Jurkat, Clone E6-1 (cell line): ENCODE data around the gene CLIC5.

ENCODE experiments used
- DNase-seq: peaks from one replicate; pipeline ENCODE4 v3.0.0-alpha.2; 2011; ENCODE audit warnings: low read depth, low spot score
- H3K4me3 ChIP-seq: 2 replicates; pipeline ENCODE4 v1.5.1; 2011; ENCODE audit warnings: mild to moderate bottlenecking, low read length, control low read depth, moderate library complexity

Gene CLIC5

DNA sequence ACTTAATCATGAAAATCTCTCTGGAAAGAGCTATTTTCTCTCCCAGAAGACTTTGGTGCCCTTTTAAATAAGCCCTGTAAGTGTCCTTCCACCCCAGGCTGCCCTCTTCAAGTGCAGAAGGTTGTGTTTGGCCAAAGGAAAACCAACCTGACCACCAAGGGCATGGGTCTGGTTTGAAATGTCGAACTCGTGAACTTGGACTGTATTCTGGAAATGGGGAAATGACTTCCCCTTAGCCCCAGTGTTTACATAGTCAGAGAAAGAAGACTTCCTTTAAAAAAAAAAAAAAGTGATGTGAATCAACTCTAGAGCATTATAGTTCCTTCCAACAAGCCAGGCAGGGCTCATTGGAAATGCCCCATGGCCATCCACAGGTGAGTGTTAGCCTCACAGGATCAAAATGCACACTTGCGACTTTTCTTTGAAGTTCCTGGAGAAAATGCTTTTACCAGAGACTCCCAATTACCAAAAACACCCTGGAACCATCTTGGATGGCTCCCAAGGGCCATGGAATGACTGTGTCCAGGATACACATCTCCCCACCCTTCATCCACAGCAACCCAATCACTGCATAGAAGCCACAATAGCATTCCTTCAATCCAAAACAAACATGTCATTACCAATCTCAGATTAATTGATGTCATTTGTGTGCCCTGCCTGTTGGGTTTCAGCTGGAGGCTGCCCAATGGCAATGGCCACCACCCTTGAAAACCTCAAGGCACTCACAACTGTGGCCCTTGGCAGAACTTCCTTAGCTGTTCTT, 133.8 kb downstream of the CLIC5 start:
- H3K4me3 ChIP-seq = no peak overlapping the region
- DNase-seq = no peak

DNA sequence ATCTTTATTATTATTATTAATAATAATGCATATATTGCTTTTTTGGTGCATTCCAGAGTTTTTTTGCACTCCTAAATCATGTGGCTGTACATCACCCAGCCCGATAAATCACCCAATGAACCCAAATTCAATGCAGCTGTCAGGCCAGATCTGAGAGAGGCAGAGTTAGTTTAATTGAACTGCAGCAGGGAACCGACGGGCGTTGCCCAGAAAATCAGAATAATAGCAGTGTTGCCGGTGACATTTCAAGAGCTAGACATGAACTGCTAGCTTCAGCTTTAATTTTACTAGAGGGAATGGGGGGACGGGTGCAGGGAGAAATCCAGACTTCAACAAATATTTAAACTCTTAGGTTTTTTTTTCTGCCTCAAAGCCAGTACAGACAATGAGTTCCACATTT, 135.0 kb downstream of the CLIC5 start:
- DNase-seq = no peak
- no peak overlapping the region for H3K4me3 ChIP-seq

DNA sequence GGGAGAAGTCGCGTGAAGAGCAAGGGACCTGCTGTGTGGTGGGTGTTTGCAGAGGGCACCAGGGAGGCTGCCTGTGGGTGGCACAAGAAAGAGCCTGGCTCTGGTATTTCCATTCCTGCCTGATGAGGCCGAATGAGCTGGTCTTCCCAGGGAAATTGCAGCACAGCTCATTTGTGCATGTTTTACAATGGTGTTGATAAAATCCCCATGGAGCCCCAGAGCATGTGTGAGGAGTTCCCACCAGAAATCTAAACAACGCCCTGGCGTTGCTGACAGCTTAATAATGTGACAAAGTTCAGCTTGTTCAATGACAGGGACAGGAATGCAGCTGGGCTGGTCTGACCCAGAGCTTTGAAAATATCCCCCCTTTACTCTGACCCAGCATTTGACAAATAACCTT, 135.5 kb downstream of the CLIC5 start:
- H3K4me3 ChIP-seq = no peak overlapping the region
- no peak for DNase-seq

DNA sequence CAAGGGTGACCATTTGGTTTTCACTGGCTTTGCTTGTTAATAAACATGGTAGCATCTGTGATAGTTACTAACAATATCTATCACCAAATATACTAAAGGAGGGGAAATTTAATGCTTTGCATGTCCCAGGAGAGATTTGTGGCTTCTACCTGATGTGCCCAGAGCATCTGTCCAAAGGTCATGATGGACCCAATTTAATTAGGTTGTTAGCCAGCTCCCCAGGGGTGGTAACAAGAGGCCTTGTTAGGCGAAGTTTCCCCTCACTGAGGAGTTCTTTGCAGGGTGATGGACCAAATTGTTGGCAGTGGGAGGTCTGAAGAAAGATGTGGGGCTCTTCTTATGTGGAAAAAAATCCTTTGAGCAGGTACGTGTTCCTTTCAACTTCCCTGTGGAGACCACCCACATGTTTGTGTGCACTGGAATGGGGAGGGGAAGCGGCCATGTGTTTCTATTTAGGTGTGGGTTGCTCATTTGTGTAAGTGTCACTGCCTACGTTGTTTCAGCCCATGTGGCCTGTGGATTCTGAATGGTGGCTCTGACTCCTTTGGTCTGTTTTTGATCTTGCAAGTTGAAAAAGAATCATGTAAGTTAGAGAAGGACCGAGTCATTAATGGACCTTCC, 137.6 kb downstream of the CLIC5 start:
- DNase-seq = no peak
- H3K4me3 ChIP-seq = no peak overlapping the region

DNA sequence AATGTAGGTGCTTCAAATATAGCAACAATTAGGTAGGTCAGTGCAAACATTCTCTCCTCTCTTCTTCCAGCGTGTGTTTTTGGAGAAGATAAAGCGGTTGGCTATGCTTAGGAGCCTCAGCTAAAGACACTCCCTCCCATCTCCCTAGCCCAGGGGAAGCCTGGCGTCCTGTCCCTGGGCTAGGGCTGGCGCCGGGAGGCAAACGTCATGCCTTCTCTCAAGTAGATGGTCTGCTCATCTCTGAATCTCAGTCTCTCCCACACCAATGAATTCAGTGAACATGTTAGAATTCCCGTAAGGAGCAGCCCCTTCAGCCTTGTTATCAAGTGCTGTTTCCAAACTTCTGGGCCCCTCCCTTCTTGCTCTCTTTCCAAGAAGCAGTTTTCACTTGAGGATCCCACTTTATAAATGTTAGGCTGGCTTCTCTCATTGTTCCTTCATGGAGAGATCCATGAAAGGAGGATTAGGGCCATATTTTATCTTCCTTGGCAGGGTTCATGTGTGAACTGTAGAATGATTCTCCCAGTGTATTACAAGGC, 142.8 kb downstream of the CLIC5 start:
- H3K4me3 ChIP-seq = no peak overlapping the region

DNA sequence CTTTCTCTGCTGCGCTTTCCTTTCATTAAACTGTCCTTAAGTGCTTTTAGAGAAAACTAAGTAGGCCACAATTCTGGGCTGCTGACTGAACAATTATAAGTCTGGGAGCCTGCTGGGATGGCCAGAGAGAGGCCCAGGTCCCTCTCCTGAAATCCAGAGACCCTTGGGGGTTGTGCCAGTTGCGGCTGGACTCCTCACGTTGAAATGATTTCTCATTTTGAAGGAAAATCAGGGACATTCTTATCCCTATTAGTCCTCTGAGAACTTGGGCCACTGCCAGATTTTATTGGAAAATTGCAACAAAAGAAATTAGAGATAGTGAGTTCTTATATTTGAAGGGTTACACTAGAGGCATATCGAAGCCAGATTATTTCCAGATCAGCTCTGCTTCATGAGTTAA, 145.1 kb downstream of the CLIC5 start:
- no peak overlapping the region for H3K4me3 ChIP-seq
- no peak for DNase-seq

More for the DNA sequence above, 142.8 kb downstream of the CLIC5 start:
- no peak for DNase-seq

DNA sequence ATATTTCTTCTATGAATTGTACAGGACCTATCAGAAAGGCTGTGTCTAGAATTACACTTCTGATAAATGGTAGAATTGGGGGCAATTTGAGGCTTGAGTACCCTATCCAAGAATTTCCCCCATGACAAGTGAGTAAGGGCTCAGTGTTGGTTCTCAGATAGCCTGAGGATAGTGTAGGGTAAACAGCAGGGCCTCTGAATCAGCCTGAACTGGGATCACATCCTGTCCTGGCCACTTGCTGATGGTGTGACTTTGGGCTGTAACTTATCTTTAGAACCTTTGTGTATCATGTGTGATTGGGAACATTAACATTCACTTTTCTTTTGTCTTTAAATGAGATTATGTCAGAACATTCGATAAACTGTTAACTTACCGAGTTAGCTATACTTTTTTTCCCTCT, 151.0 kb downstream of the CLIC5 start:
- no peak for DNase-seq
- H3K4me3 ChIP-seq = no peak overlapping the region

DNA sequence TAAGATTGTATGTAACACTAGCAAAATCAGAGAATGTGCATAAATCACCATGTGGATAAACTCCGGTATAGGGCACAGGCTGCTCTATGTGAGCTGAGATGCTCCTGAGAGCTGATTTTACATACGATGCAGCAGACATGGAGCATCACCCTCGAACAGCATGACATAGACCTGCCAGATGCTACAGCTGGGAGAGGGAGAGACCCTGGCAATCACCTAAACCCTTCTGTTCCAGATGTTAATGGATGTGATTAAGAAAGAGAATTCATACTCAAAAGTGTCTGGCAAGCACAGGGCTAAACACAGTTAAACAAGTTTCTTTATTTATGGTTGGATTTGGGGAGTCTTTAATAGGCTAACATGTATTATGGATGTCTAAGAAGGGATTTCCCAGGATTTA, 157.0 kb downstream of the CLIC5 start:
- DNase-seq = no peak
- H3K4me3 ChIP-seq = no peak overlapping the region

DNA sequence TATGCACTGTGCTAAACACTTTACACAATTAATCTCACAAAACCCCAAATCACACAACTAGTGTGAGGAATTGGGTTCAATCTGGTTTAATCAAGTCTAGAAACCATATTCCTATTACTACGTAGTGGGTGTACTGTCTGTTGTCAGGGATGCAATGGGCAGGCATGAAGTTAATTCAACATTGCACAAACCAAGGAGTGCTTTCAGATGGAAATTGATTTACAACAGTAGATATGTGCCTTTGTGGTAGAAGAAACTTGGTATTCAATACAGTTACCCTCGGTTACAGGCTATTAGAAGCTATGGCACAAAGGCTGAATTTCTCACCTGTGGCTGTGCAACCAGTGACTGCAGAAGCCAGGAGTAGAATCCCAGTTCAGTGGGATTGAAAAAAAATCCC, 157.8 kb downstream of the CLIC5 start:
- DNase-seq = no peak
- no peak overlapping the region for H3K4me3 ChIP-seq

DNA sequence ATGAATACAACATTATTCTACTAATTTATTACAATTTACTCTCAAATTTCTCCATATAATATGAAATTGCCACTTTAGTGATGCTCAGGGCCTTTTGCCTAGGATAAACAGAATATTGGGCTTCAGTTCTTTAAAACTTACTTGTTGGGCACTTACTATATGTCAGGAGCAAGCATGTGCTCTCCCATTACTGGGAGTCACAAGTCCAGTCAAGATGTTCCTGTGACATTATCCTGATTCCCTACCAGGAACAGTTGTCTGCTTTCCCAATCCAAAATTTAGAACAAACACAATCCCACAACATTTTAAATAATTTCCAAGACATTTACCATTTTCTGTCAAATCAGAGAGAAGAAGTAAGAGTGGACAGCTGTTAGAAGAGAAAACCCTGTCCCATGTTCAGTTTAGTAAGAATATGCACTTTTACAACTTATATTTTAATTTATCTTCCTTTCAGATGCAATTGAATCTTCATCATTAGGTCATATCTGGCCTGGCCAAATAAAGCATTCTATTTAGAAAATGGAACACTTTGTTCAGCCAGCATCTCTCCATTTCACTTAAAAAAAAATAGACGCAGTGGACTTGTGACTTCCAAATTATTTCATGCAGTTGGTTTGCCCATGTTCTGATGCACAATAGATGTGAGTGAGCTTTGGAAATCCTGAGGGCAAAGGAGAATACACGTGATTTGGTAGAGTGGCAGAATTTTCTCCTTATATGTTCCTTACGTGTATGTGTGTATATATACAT, 159.8 kb downstream of the CLIC5 start:
- no peak for DNase-seq
- no peak overlapping the region for H3K4me3 ChIP-seq

DNA sequence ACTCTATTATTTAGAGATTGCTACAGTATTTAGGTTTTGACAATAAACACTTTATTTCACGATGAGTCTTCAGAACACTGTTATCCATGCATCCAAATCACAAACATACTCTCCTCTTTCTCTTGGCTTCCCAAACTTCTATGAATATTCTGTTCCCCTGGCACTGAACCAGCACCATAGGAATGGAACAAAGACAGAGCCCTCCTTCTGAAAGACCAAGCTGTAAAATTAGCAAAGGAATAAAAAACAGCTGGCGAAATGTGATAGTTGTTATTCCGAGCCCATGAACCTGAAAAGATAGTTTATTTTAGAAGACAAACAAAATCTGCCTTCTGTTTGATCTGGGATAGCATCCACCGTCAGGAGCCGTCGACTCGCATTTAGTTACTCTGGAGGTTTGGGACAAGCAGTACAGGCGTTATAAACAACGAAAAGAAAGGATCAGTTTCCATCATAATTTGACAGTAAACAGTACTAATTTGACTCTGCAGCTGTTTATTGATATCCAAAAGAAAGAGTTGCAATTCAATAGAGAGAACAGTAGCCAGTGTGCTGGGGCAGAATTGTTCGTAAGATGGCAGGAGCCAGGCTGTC, 161.4 kb downstream of the CLIC5 start:
- DNase-seq = no peak

DNA sequence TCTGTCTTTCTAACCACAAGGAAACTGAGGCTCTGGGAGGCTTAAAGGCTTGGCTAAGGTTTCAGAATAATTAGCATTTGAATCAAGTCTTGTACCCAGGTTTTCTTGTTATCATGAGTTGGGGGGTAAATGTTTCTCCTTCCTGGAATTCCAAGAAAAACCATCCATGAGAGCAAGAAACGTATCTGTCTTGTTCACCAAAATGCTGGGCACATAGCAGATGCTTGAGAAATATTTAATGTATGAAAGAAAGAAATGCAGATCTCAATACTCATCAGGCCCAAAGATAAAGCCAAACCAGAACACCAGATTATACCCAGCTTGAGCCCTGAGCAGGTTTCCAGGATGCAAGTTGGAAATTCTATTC, 164.6 kb downstream of the CLIC5 start:
- DNase-seq = no peak
- no peak overlapping the region for H3K4me3 ChIP-seq

More for the DNA sequence above, 161.4 kb downstream of the CLIC5 start:
- H3K4me3 ChIP-seq = no peak overlapping the region

DNA sequence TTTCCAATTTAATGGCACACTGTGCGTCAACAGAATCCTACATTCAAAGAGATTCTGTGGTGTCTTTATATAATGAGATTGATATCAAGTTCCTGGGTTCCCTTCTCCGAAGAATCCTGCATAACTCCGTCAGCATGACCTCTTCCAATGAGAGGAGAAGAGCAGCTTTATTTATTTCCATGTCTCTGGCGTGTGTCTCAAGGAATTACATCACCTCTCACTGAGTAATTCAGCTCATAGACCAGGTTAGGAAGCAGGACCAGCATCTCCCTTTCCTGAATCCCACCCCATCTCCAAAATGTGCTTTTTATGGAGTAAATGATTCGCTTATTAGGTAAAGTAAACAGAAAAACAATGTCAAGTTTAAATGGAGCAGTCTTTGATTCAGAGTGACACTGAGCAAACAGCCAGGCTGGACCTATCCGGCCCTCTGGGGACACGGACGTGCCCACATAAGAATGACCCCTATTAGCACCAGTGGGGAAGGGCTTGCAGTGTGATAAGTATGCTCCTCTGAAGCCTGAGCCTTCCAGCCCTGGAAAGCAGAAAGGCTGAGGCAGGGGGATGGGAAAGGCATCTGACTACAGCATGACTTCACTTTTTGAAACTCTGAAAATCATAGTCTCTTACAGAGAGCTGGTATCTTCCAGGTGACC, 165.2 kb downstream of the CLIC5 start:
- DNase-seq = no peak
- H3K4me3 ChIP-seq = no peak overlapping the region

DNA sequence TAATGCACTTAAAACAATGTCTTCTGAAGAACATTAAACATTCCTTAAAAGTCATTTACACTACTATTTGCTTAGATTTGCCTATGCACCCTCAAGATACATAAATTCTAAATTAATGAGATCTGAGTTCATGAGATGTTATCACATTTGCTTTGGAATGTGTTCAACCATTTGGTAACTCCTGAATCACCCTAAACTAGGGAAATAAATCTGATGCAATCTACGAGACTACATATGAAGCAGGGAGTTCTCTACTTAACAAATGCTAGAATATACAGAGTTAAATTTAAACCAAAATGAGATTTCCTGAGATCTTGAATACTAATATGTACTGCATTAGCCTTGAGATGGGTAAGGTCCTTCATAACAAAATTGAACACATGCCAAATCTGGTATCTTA, 170.1 kb downstream of the CLIC5 start:
- no peak overlapping the region for H3K4me3 ChIP-seq
- DNase-seq = no peak

DNA sequence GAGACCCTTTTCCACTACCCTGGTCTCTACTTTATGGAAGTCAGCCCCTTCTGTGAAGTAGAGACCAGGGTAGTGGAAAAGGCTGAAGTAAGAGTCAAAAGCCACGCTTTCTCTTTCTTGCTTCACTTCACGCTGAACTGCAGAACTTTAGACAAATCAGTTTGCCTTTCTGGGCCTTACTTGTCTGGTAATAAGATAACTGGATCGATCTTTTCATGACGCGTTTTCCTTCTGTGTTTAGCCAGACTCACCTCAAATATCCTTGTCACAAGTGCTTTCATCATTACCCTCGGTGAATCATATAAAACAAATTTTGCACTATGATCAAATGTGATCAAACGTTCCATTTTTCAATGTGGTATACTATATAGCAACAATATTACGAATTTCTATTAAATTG, 170.7 kb downstream of the CLIC5 start:
- DNase-seq = no peak
- no peak overlapping the region for H3K4me3 ChIP-seq

DNA sequence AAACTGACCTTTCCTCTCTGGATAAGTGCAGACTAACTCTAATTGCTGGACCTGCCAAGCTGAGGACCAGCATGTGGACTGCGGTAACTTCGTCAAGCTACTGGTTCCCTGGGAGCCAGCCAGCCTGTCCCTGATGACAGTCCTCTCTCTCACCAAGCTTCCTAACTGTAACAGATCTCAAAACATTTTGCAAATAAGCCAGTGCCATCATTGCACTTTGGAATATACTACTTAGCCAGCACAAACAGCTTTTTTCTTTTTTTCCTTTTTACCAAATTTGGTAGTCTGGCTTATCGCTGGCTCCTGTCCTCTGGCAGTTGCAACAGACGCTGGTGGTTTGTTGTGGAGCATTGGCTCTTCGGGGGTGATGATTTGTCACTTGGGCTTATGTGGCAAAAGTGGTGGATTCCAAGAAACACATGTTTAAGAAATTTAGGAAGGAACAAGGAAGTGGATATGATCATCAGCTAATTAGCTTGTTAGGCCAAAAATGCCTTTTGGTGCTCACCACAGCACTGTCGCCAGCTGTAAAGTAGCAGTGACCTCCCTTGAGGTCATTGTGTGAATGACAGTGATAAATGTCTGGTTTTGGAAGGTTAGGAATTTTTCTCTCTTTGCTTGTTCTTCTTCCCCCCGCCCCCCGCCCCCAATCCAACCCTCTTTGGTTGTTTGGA, 171.7 kb downstream of the CLIC5 start:
- no peak overlapping the region for H3K4me3 ChIP-seq
- DNase-seq = no peak

DNA sequence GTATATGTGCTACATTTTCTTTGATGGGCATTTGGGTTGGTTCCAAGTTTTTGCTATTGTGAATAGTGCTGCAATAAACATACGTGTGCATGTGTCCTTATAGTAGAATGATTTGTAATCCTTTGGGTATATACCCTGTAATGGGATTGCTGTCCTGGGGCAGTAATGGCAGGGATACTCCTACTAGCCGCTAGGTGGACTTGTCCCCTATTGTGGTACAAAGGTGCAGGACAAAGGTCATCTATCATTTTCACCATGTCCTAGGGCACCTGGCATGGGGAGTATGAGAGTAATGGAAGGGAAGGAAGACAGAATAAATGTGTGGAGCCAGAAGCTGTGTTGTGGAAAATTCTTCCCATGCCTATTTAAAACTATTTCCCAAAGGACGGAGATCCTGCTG, 174.6 kb downstream of the CLIC5 start:
- no peak for DNase-seq
- no peak overlapping the region for H3K4me3 ChIP-seq

DNA sequence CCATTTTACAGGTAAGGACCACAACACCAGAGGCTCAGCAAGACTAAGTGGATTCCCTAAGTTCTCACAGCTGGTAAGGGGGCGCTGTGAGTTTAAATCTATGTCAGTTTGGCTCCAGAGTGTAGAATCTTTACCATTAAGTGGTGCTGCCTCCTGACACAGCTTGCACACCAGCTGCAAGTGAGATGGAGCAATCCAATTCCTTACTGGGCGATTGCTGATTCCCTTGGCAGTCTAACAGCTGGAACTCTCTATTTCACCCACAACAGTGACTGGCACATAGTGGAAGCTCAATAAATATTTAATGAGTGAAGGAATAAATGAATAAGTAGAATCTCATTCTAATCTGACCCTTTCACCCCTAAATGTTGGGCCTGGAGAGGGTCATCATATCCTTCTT, 176.7 kb downstream of the CLIC5 start:
- no peak overlapping the region for H3K4me3 ChIP-seq
- no peak for DNase-seq

DNA sequence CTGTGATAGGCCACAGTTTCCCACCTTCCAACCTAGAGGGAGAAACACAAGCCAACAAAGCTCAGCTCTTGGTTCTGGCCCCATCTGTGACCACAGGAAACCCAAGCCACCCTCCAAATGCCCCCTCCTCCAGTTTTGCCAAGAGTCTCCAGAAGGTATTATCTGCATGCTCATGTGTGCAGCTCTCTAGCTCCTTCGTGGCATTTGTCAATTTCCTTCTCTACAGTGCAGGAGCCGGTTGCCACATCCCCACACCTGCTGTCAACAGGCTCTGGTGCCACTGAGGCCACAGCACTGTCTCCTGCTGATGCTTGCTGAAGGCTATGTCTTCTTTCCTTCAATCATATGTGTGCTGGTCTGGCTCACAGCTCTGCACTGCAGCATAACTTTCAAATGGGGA, 177.2 kb downstream of the CLIC5 start:
- DNase-seq = peak; percentile 65

More for the DNA sequence above, 177.2 kb downstream of the CLIC5 start:
- no peak overlapping the region for H3K4me3 ChIP-seq
